ENCODE results near the gene TEDDM1.

- TF ChIP-seq EZH2 (IDR thresholded peaks at IDR 0.05; ENCODE audit: borderline replicate concordance, low read depth, low read length, severe bottlenecking), result no peak
- TF ChIP-seq, protein P1, sequence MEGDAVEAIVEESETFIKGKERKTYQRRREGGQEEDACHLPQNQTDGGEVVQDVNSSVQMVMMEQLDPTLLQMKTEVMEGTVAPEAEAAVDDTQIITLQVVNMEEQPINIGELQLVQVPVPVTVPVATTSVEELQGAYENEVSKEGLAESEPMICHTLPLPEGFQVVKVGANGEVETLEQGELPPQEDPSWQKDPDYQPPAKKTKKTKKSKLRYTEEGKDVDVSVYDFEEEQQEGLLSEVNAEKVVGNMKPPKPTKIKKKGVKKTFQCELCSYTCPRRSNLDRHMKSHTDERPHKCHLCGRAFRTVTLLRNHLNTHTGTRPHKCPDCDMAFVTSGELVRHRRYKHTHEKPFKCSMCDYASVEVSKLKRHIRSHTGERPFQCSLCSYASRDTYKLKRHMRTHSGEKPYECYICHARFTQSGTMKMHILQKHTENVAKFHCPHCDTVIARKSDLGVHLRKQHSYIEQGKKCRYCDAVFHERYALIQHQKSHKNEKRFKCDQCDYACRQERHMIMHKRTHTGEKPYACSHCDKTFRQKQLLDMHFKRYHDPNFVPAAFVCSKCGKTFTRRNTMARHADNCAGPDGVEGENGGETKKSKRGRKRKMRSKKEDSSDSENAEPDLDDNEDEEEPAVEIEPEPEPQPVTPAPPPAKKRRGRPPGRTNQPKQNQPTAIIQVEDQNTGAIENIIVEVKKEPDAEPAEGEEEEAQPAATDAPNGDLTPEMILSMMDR (IDR thresholded peaks at IDR 0.05; ENCODE audit: borderline replicate concordance, extremely low read depth, low read length, poor library complexity, severe bottlenecking), result no peak
Observed at GRCh38 chr1:182433580-182433979, 33.1 kb upstream of the TEDDM1 start.
